H1 (cell line): Measurements from ENCODE around the gene GATD1. TPM values are rescaled to one million over a fixed set of nuclear protein-coding genes. Genes with fewer than 3 reads are reported as not detected.

Source experiments
- CHD1 ChIP-seq: IDR thresholded peaks from 2 replicates; pipeline ENCODE4 v1.6.1; 2012; ENCODE audit warnings: low read depth, low read length, improper control_type of control experiment
- TAF1 ChIP-seq: IDR thresholded peaks from 2 replicates; pipeline ENCODE4 v1.6.1; 2011; ENCODE audit warnings: mild to moderate bottlenecking, low read depth, low read length
- YY1 ChIP-seq: IDR thresholded peaks from 2 replicates; pipeline ENCODE4 v1.6.1; 2011; ENCODE audit warnings: low read depth, mild to moderate bottlenecking, low read length
- polyA plus RNA-seq, 7 experiments: library from polyadenylated mRNA; depleted of rRNA in 3 of 7; stranded (reverse) in 5 of 7; unstranded in 2 of 7; fragments of >200 nt in 5 of 7; fragments of 200-250 nt in 2 of 7; gene quantifications; 1 replicate in 5 of 7; 2 replicates in 1 of 7; 4 replicates in 1 of 7; pipeline versions ENCODE4 v1.2.1 to v1.2.3, GENCODE V29; 2011 to 2013; ENCODE audit warnings: missing spikeins in 2 of 7, mixed read lengths in 2 of 7
- total RNA-seq: library from RNA; stranded (reverse); fragmentation: NEBNext Ultra II Directional; extraction: Animal tissue kit (Norgen Biotek cat#: 25700); gene quantifications from 2 replicates; pipeline ENCODE4 v1.2.1, GENCODE V29; 2021
- TF ChIP-seq, protein P1 (sequence below): IDR thresholded peaks from 2 replicates; pipeline ENCODE4 v1.6.1; 2012; ENCODE audit warnings: inconsistent platforms
- TF ChIP-seq, protein P2 (sequence below): IDR thresholded peaks from 2 replicates; pipeline ENCODE4 v1.6.1; 2011; ENCODE audit warnings: low read length, improper control_type of control experiment

The GATD1 gene
- total and polyA plus RNA-seq, 2 of the 8 experiments (the other 6 are each of a cell fraction or from before 2014, with no cell fraction given): 47.5 to 54.8 TPM

DNA sequence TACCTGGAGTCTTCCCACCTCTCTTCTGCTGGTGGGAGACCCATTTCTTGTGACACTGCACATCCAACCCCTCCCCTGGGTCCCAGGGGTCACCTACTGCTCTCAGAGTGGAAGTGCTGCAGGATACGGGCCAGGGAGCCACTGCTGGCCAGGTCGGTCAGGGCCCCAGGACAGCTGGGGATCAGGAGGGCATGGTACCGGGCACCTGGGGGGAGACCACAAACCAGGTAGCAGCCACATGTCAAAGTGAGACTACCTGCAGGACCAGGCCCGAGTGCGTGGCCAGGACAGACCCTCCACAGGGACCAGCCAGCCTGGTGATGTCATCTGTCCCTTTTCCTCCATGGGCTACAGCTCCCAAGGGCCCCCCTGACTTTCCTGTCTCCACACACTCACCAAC, 3.9 kb downstream of the GATD1 start (continued):
- TF ChIP-seq TAF1 (no peak), CHD1 (no peak), YY1 (no peak)
- TF ChIP-seq, protein P1, sequence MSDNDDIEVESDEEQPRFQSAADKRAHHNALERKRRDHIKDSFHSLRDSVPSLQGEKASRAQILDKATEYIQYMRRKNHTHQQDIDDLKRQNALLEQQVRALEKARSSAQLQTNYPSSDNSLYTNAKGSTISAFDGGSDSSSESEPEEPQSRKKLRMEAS: no peak
- TF ChIP-seq, protein P2, sequence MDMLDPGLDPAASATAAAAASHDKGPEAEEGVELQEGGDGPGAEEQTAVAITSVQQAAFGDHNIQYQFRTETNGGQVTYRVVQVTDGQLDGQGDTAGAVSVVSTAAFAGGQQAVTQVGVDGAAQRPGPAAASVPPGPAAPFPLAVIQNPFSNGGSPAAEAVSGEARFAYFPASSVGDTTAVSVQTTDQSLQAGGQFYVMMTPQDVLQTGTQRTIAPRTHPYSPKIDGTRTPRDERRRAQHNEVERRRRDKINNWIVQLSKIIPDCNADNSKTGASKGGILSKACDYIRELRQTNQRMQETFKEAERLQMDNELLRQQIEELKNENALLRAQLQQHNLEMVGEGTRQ: no peak
